ENCODE results near the gene GPR137.

DNA sequence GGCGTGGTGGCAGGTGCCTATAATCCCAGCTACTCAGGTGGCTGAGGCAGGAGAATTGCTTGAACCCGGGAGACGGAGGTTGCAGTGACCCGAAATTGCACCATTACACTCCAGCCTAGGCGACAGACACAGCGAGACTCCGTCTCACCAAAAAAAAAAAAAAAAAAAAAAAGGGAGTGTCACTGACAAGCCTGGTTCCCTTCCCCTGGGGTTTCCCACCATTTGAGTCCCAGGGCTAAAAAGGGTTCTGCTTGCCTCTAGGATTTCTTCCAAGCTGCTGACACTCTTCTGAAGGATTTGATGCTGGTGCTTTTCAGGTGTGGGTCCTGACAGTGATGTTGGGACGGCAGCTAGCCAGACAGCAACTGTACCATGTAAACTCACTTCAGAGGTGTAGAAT is 53.1 kb downstream of the GPR137 start:
- TF ChIP-seq, protein P1, sequence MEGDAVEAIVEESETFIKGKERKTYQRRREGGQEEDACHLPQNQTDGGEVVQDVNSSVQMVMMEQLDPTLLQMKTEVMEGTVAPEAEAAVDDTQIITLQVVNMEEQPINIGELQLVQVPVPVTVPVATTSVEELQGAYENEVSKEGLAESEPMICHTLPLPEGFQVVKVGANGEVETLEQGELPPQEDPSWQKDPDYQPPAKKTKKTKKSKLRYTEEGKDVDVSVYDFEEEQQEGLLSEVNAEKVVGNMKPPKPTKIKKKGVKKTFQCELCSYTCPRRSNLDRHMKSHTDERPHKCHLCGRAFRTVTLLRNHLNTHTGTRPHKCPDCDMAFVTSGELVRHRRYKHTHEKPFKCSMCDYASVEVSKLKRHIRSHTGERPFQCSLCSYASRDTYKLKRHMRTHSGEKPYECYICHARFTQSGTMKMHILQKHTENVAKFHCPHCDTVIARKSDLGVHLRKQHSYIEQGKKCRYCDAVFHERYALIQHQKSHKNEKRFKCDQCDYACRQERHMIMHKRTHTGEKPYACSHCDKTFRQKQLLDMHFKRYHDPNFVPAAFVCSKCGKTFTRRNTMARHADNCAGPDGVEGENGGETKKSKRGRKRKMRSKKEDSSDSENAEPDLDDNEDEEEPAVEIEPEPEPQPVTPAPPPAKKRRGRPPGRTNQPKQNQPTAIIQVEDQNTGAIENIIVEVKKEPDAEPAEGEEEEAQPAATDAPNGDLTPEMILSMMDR (IDR thresholded peaks at IDR 0.05; ENCODE audit: low read depth, low read length, poor library complexity, severe bottlenecking), result no peak
- no peak for TF ChIP-seq EZH2phosphoT487 (IDR thresholded peaks at IDR 0.05; ENCODE audit: borderline replicate concordance, low read length)
